GM21381 (cell line): ENCODE data around the gene MAP4K2.
"Not testable (repeated sequence)": the region's sequence is repeated elsewhere in the genome, so short reads cannot be mapped to it uniquely, and the experiment has no call there.

Experiments
- ATAC-seq: cut with Tn5 transposase; IDR thresholded peaks from one replicate; pipeline ENCODE4 v1.9.1; 2021; ENCODE audit warnings: mild to moderate bottlenecking, moderate library complexity; ENCODE audit not compliant: unreplicated experiment

The MAP4K2 gene

GRCh38 chr11:64838600-64839334, 35.8 kb upstream of the MAP4K2 start:
- ATAC-seq, result no peak

GRCh38 chr11:64837887-64838351, 34.9 kb upstream of the MAP4K2 start:
- ATAC-seq, result no peak

GRCh38 chr11:64836448-64837072, 33.5 kb upstream of the MAP4K2 start:
- no peak for ATAC-seq

GRCh38 chr11:64835616-64836447, 32.8 kb upstream of the MAP4K2 start:
- no peak for ATAC-seq

- ATAC-seq, result no peak
Observed at GRCh38 chr11:64834723-64835615, 32.0 kb upstream of the MAP4K2 start.

GRCh38 chr11:64834031-64834722, 31.2 kb upstream of the MAP4K2 start:
- ATAC-seq, result no peak

- ATAC-seq, result no peak
Observed at GRCh38 chr11:64833509-64833908, 30.5 kb upstream of the MAP4K2 start.

- ATAC-seq, result no peak
Observed at GRCh38 chr11:64833198-64833502, 30.1 kb upstream of the MAP4K2 start.

- ATAC-seq, result no peak
Observed at GRCh38 chr11:64832467-64833197, 29.6 kb upstream of the MAP4K2 start.

GRCh38 chr11:64831411-64831891, 28.4 kb upstream of the MAP4K2 start:
- ATAC-seq, result no peak

GRCh38 chr11:64829536-64830251, 26.7 kb upstream of the MAP4K2 start:
- no peak for ATAC-seq

- no peak for ATAC-seq
Observed at GRCh38 chr11:64827451-64827839, 24.4 kb upstream of the MAP4K2 start.

GRCh38 chr11:64826578-64827450, 23.8 kb upstream of the MAP4K2 start:
- ATAC-seq, result no peak

- no peak for ATAC-seq
Observed at GRCh38 chr11:64826062-64826461, 23.0 kb upstream of the MAP4K2 start.

- no peak for ATAC-seq
Observed at GRCh38 chr11:64823568-64824119, 20.6 kb upstream of the MAP4K2 start.

- no peak for ATAC-seq
Observed at GRCh38 chr11:64817476-64817875, 14.5 kb upstream of the MAP4K2 start.

- not testable (repeated sequence) for ATAC-seq
Observed at GRCh38 chr11:64815433-64815832, 12.4 kb upstream of the MAP4K2 start.
